Subcutaneous abdominal adipose tissue (tissue), 5 donors: Measurements from ENCODE around the gene HLA-DRB1.
"Not testable (repeated sequence)": the region's sequence is repeated elsewhere in the genome, so short reads cannot be mapped to it uniquely, and the experiment has no call there.

Experiments
- H3K27ac ChIP-seq: one replicate; pipeline ENCODE4 v1.7.0; 2013; ENCODE audit warnings: low read depth, mild to moderate bottlenecking, inconsistent platforms, low read length, moderate library complexity
- H3K27me3 ChIP-seq, 5 donors: one replicate each; pipeline ENCODE4 v1.7.0; 2013; ENCODE audit warnings: low read length in 5 of 5, inconsistent platforms in 1 of 5; ENCODE audit not compliant: control insufficient read depth in 5 of 5, insufficient read depth in 4 of 5
- H3K36me3 ChIP-seq, 5 donors: one replicate each; pipeline ENCODE4 v1.7.0; 2013; ENCODE audit warnings: low read length in 5 of 5; ENCODE audit not compliant: control insufficient read depth in 5 of 5, insufficient read depth in 5 of 5
- H3K4me1 ChIP-seq, 5 donors: one replicate each; pipeline ENCODE4 v1.7.0; 2013; ENCODE audit warnings: low read length in 5 of 5, mild to moderate bottlenecking in 3 of 5, moderate library complexity in 1 of 5; ENCODE audit not compliant: control insufficient read depth in 5 of 5, insufficient read depth in 5 of 5
- H3K4me3 ChIP-seq, 5 donors: one replicate each; pipeline ENCODE4 v1.7.0; 2013; ENCODE audit warnings: low read length in 5 of 5, low read depth in 1 of 5
- H3K9ac ChIP-seq, 5 donors: one replicate each; pipeline ENCODE4 v1.7.0; 2013; ENCODE audit warnings: low read length in 5 of 5, mild to moderate bottlenecking in 4 of 5, moderate library complexity in 3 of 5
- H3K9me3 ChIP-seq, 5 donors: one replicate each; pipeline ENCODE4 v1.7.0; 2013; ENCODE audit warnings: low read length in 5 of 5; ENCODE audit not compliant: control insufficient read depth in 5 of 5
- donor health status: healthy.
- donor health status: healthy.
- donor health status: healthy.
- donor health status: healthy.
- donor health status: healthy.

HLA-DRB1 gene

GRCh38 chr6:32566957-32567356 lies 22.7 kb downstream of the HLA-DRB1 start:
- Histone ChIP-seq H3K36me3 (no peaks in the 10 kb centered on the region), H3K4me3 (no peak overlapping the region), H3K9ac (no peak overlapping the region), H3K4me1 (no peaks in the 10 kb centered on the region), H3K27me3 (no peaks in the 10 kb centered on the region), H3K27ac (no peak overlapping the region), H3K9me3 (no peaks in the 10 kb centered on the region)

- Histone ChIP-seq H3K4me1 (no peaks in the 10 kb centered on the region), H3K4me3 (no peak overlapping the region), H3K27ac (no peak overlapping the region), H3K9me3 (no peaks in the 10 kb centered on the region), H3K27me3 (no peaks in the 10 kb centered on the region), H3K9ac (no peak overlapping the region), H3K36me3 (no peaks in the 10 kb centered on the region)
Measured at GRCh38 chr6:32565511-32565910, 24.1 kb downstream of the HLA-DRB1 start.

- Histone ChIP-seq H3K4me3 (no peak overlapping the region), H3K27me3 (no peaks in the 10 kb centered on the region), H3K9ac (no peak overlapping the region), H3K9me3 (no peaks in the 10 kb centered on the region), H3K4me1 (no peaks in the 10 kb centered on the region), H3K36me3 (no peaks in the 10 kb centered on the region), H3K27ac (no peak overlapping the region)
Measured at GRCh38 chr6:32562940-32563339, 26.7 kb downstream of the HLA-DRB1 start.

GRCh38 chr6:32559747-32560146 lies 29.9 kb downstream of the HLA-DRB1 start:
- no peaks in the 10 kb centered on the region for H3K9me3 ChIP-seq

GRCh38 chr6:32558426-32559057 lies 31.1 kb downstream of the HLA-DRB1 start:
- Histone ChIP-seq H3K4me1 (no peaks in the 10 kb centered on the region), H3K4me3 (peak overlapping the region in 1 of 5 donors; percentile 29), H3K27ac (no peak overlapping the region), H3K9ac (no peak overlapping the region), H3K27me3 (peaks cover 0 to 2% (median 0%) of the 10 kb centered on the region in 5 donors), H3K36me3 (no peaks in the 10 kb centered on the region), H3K9me3 (no peaks in the 10 kb centered on the region)

More at GRCh38 chr6:32559747-32560146, 29.9 kb downstream of the HLA-DRB1 start:
- no peak overlapping the region for H3K9ac ChIP-seq
- H3K4me1 ChIP-seq, result no peaks in the 10 kb centered on the region
- no peaks in the 10 kb centered on the region for H3K27me3 ChIP-seq
- H3K36me3 ChIP-seq, result no peaks in the 10 kb centered on the region
- H3K4me3 ChIP-seq, result no peak overlapping the region
- no peak overlapping the region for H3K27ac ChIP-seq

GRCh38 chr6:32554116-32554965 lies 35.3 kb downstream of the HLA-DRB1 start:
- H3K4me1 ChIP-seq, result no peaks in the 10 kb centered on the region
- no peaks in the 10 kb centered on the region for H3K9me3 ChIP-seq
- no peaks in the 10 kb centered on the region for H3K36me3 ChIP-seq
- no peak overlapping the region for H3K4me3 ChIP-seq
- H3K27me3 ChIP-seq, result peaks cover 0 to 2% (median 0%) of the 10 kb centered on the region in 5 donors
- H3K9ac ChIP-seq, result no peak overlapping the region
- no peak overlapping the region for H3K27ac ChIP-seq

- H3K9me3 ChIP-seq, result no peaks in the 10 kb centered on the region
- H3K4me1 ChIP-seq, result no peaks in the 10 kb centered on the region
- H3K27ac ChIP-seq, result no peak overlapping the region
Measured at GRCh38 chr6:32553037-32553742, 36.5 kb downstream of the HLA-DRB1 start.

GRCh38 chr6:32551410-32551809 lies 38.2 kb downstream of the HLA-DRB1 start:
- Histone ChIP-seq H3K9me3 (no peaks in the 10 kb centered on the region), H3K36me3 (no peaks in the 10 kb centered on the region), H3K9ac (no peak overlapping the region), H3K4me1 (no peaks in the 10 kb centered on the region), H3K27ac (no peak overlapping the region), H3K4me3 (no peak overlapping the region), H3K27me3 (peaks cover 0 to 2% (median 0%) of the 10 kb centered on the region in 5 donors)

More at GRCh38 chr6:32553037-32553742, 36.5 kb downstream of the HLA-DRB1 start:
- no peak overlapping the region for H3K9ac ChIP-seq
- no peak overlapping the region for H3K4me3 ChIP-seq
- peaks cover 0 to 2% (median 0%) of the 10 kb centered on the region in 5 donors for H3K27me3 ChIP-seq
- H3K36me3 ChIP-seq, result no peaks in the 10 kb centered on the region

- Histone ChIP-seq H3K27ac (no peak overlapping the region), H3K4me3 (no peak overlapping the region), H3K9me3 (peaks cover 0 to 5% (median 0%) of the 10 kb centered on the region in 5 donors), H3K27me3 (no peaks in the 10 kb centered on the region), H3K36me3 (no peaks in the 10 kb centered on the region), H3K9ac (no peak overlapping the region), H3K4me1 (no peaks in the 10 kb centered on the region)
Measured at GRCh38 chr6:32539839-32540238, 49.8 kb downstream of the HLA-DRB1 start.

GRCh38 chr6:32530431-32530793 lies 59.2 kb downstream of the HLA-DRB1 start:
- H3K9ac ChIP-seq, H3K36me3 ChIP-seq, H3K9me3 ChIP-seq, H3K27ac ChIP-seq, H3K4me1 ChIP-seq, H3K27me3 ChIP-seq: not testable (repeated sequence)
- H3K4me3 ChIP-seq, result peak overlapping the region in 1 of 5 donors; percentile 67
